Fibroblast of lung (primary cell): ENCODE data around the gene LOXHD1.

ENCODE experiments used
- CTCF ChIP-seq, 2 donors: IDR thresholded peaks in 1 of 2; conservative IDR thresholded peaks in 1 of 2; 1 replicate in 1 of 2; 2 replicates in 1 of 2; pipeline ENCODE4 v1.5.1; 2011 to 2012; ENCODE audit warnings: low read length in 2 of 2, control low read depth in 1 of 2, inconsistent platforms in 1 of 2, low read depth in 1 of 2, mild to moderate bottlenecking in 1 of 2
- EZH2 ChIP-seq: IDR thresholded peaks from 2 replicates; pipeline ENCODE4 v1.5.1; 2012; ENCODE audit warnings: low read length, control low read depth, mild to moderate bottlenecking; ENCODE audit errors: missing control alignments

- TF ChIP-seq CTCF (conservative IDR thresholded peaks at IDR 0.05 in 1 of 2, IDR thresholded peaks at IDR 0.05 in 1 of 2; ENCODE audit: low read depth in 1 of 2, low read length in 2 of 2) (no peak), EZH2 (no peak)
These were observed 178.2 kb downstream of the LOXHD1 start for GRCh38 chr18:46478796-46479195.
